GM12878 (cell line): ENCODE results near the gene MCUB. TPM values are rescaled to one million over a fixed set of nuclear protein-coding genes. Genes with fewer than 3 reads are reported as not detected.

Source experiments
- ATAC-seq: fragments of 200-7000 bp; cut with Tn5 transposase; 3 replicates; pipeline ENCODE4 v1.9.1; 2020; ENCODE audit warnings: mild to moderate bottlenecking, moderate library complexity
- BruUV-seq: library from RNA; stranded (reverse); fragments of 400-500 nt; replicated peaks from 2 replicates; lab custom pipeline; 2021; lab: Mats Ljungman, UMichigan
- CTCF ChIA-PET: fragments of 300-600 bp; sonication (Branson Sonifier 250); formaldehyde crosslinking; extraction: SDS; loops from one replicate; lab custom pipeline; 2021; ENCODE audit warnings: inconsistent platforms; lab: Yijun Ruan, JAX
- POLR2A ChIA-PET: fragments of 350-600 bp; formaldehyde crosslinking; extraction: SDS; loops from one replicate; lab custom pipeline; 2021; ENCODE audit warnings: inconsistent platforms; lab: Charles Lee
- RAD21 ChIA-PET: fragments of 300-600 bp; sonication (Branson Sonifier 250); formaldehyde crosslinking; loops from one replicate; lab custom pipeline; 2023; ENCODE audit warnings: antibody characterized with exemption; ENCODE audit not compliant: unreplicated experiment; lab: Charles Lee
- SMC1A ChIA-PET: fragments of 300-600 bp; sonication (Branson Sonifier 250); formaldehyde crosslinking; loops from one replicate; lab custom pipeline; 2023; ENCODE audit not compliant: unreplicated experiment, uncharacterized antibody; lab: Charles Lee
- DNase-seq: peaks from one replicate; pipeline ENCODE4 v3.0.0-alpha.2; 2011; ENCODE audit warnings: low read depth, low spot score
- FAIRE-seq: peaks from 3 replicates; lab custom pipeline; 2011; peaks lifted over from hg19 to GRCh38; lab: Jason Lieb, UNC
- H2AFZ ChIP-seq: 2 replicates; pipeline ENCODE4 v1.6.0; 2011; ENCODE audit warnings: low read depth, low read length, control low read depth; ENCODE audit not compliant: control insufficient read depth
- H3K27ac ChIP-seq: 2 replicates; pipeline ENCODE4 v1.5.1; 2011; ENCODE audit warnings: control low read depth; ENCODE audit not compliant: control insufficient read depth, insufficient read depth
- H3K27me3 ChIP-seq, 2 experiments: replicated peaks in 1 of 2; 2 replicates each; pipeline versions ENCODE4 v1.6.0 to v1.6.1; 2011; ENCODE audit warnings: low read length in 1 of 2; ENCODE audit not compliant: control insufficient read depth in 2 of 2, insufficient read depth in 2 of 2
- H3K36me3 ChIP-seq, 2 experiments: 2 replicates each; pipeline ENCODE4 v1.5.1; 2011; ENCODE audit warnings: low read length in 1 of 2; ENCODE audit not compliant: control insufficient read depth in 2 of 2, insufficient read depth in 2 of 2
- H3K4me1 ChIP-seq: 2 replicates; pipeline ENCODE4 v1.6.1; 2011; ENCODE audit warnings: mild to moderate bottlenecking, low read length, moderate library complexity, mixed read lengths; ENCODE audit not compliant: control insufficient read depth, insufficient read depth
- H3K4me2 ChIP-seq: 2 replicates; pipeline ENCODE4 v1.6.0; 2011; ENCODE audit warnings: control low read depth; ENCODE audit not compliant: control insufficient read depth, insufficient read depth
- H3K4me3 ChIP-seq: fragments of 200-600 bp; sonication (generic); 2 replicates; pipeline ENCODE4 v1.5.1; 2016
- H3K79me2 ChIP-seq: 2 replicates; pipeline ENCODE4 v1.6.0; 2011; ENCODE audit warnings: low read length; ENCODE audit not compliant: control insufficient read depth, insufficient read depth
- H3K9ac ChIP-seq: 2 replicates; pipeline ENCODE4 v1.8.0; 2011; ENCODE audit warnings: low read length, control low read depth, mixed read lengths; ENCODE audit not compliant: control insufficient read depth, insufficient read depth
- H3K9me3 ChIP-seq: replicated peaks from 3 replicates; pipeline ENCODE4 v1.5.1; 2011; ENCODE audit warnings: mild to moderate bottlenecking, low read length; ENCODE audit not compliant: control insufficient read depth, insufficient read depth
- H4K20me1 ChIP-seq: 2 replicates; pipeline ENCODE4 v1.6.0; 2011; ENCODE audit not compliant: control insufficient read depth, insufficient read depth
- CHD1 ChIP-seq: IDR thresholded peaks from 2 replicates; pipeline ENCODE4 v1.6.1; 2012; ENCODE audit warnings: low read depth, low read length, improper control_type of control experiment
- EGR1 ChIP-seq, 2 experiments: IDR thresholded peaks; 1 replicate in 1 of 2; 2 replicates in 1 of 2; pipeline ENCODE4 v1.6.1; 2011 to 2012; ENCODE audit warnings: low read depth in 2 of 2, low read length in 2 of 2, borderline replicate concordance in 1 of 2, mild to moderate bottlenecking in 1 of 2, moderate library complexity in 1 of 2
- FOXK2 ChIP-seq: fragments of 450-650 bp; IDR thresholded peaks from 2 replicates; pipeline ENCODE4 v1.6.1; 2017; ENCODE audit warnings: mild to moderate bottlenecking, moderate library complexity
- KAT2A ChIP-seq: conservative IDR thresholded peaks from 2 replicates; pipeline ENCODE4 v1.6.1; 2011; ENCODE audit warnings: low read depth, low read length; ENCODE audit not compliant: control insufficient read depth
- KDM1A ChIP-seq: fragments of 200-600 bp; sonication (generic); IDR thresholded peaks from 2 replicates; pipeline ENCODE4 v1.6.1; 2016; ENCODE audit warnings: borderline replicate concordance
- MAX ChIP-seq: IDR thresholded peaks from 2 replicates; pipeline ENCODE4 v1.6.1; 2012; ENCODE audit warnings: low read depth, low read length, improper control_type of control experiment
- MYB ChIP-seq: fragments of 150-350 bp; IDR thresholded peaks from 2 replicates; pipeline ENCODE4 v1.6.1; 2014; ENCODE audit warnings: mild to moderate bottlenecking, low read depth, low read length, borderline replicate concordance
- NR2C2 ChIP-seq: IDR thresholded peaks from 2 replicates; pipeline ENCODE4 v1.6.1; 2011; ENCODE audit warnings: borderline replicate concordance, low read depth; ENCODE audit not compliant: control insufficient read depth, insufficient read length
- USF2 ChIP-seq: IDR thresholded peaks from 2 replicates; pipeline ENCODE4 v1.6.1; 2011; ENCODE audit warnings: low read depth, low read length, improper control_type of control experiment, borderline replicate concordance
- ZNF274 ChIP-seq: IDR thresholded peaks from one replicate; pipeline ENCODE4 v1.8.0; 2011; ENCODE audit not compliant: insufficient read length, insufficient read depth
- ZNF384 ChIP-seq: IDR thresholded peaks from 2 replicates; pipeline ENCODE4 v1.6.1; 2012; ENCODE audit warnings: low read depth, mild to moderate bottlenecking, low read length, improper control_type of control experiment, borderline replicate concordance
- WGBS: methylation state at CpG from one replicate; pipeline ENCODE4 v1.1.6; 2016; ENCODE audit warnings: low lambda C conversion rate; ENCODE audit not compliant: insufficient replicate concordance, insufficient coverage; ENCODE audit errors: missing lambda C conversion rate; 5-methylcytosine and 5-hydroxymethylcytosine counted together
- in situ Hi-C: fragments of 300-500 bp; cut with MboI; formaldehyde crosslinking; loops from 9 replicates; pipeline ENCODE4 v1.14.3; 2018; ENCODE audit warnings: mixed read lengths
- intact Hi-C: fragments of 100-400 bp; cut with micrococcal nuclease; formaldehyde crosslinking; loops from one replicate; pipeline ENCODE4 v1.14.2; 2022; ENCODE audit not compliant: unreplicated experiment
- polyA plus RNA-seq, 11 experiments: library from polyadenylated mRNA; depleted of rRNA in 4 of 11; unstranded in 6 of 11; stranded (reverse) in 5 of 11; fragments of >200 nt; fragmentation: Nextera tagmentation in 4 of 11; fragmentation: Illumina TruSeq in 1 of 11; extraction: Ambion mirVana in 4 of 11; extraction: Trizol in 1 of 11; gene quantifications; 1 replicate in 1 of 11; 2 replicates in 10 of 11; pipeline versions ENCODE4 v1.2.1 to v1.2.3, GENCODE V29; 2011 to 2016; ENCODE audit warnings: inconsistent platforms in 2 of 11, missing spikeins in 2 of 11, low read depth in 1 of 11
- total RNA-seq, 4 experiments: library from RNA; depleted of rRNA in 3 of 4; stranded (reverse); fragments of >200 nt in 3 of 4; fragmentation: Illumina TruSeq in 1 of 4; extraction: Trizol in 1 of 4; gene quantifications; 2 replicates each; pipeline versions ENCODE4 v1.2.1 to v1.2.3, GENCODE V29; 2013 to 2021

The MCUB gene
- total and polyA plus RNA-seq, 10 of the 15 experiments (the other 5 are each of a cell fraction or from before 2014, with no cell fraction given): 4.7 to 63.7 (median 39.4) TPM

GRCh38 chr4:109553130-109553529 is 6.9 kb upstream of the MCUB start:
- ATAC-seq: no peak
- FAIRE-seq: no peak
- in situ Hi-C loops: no loop called here
- Histone ChIP-seq H3K4me2 (no peak overlapping the region), H3K9ac (no peak overlapping the region), H2AFZ (no peak overlapping the region), H4K20me1 (no peaks in the 10 kb centered on the region), H3K27me3 (no peaks in the 10 kb centered on the region), H3K9me3 (no peaks in the 10 kb centered on the region; the same call in 2 of the 3 replicates), H3K4me3 (no peak overlapping the region), H3K27ac (no peak overlapping the region), H3K36me3 (no peaks in the 10 kb centered on the region), H3K79me2 (no peaks in the 10 kb centered on the region), H3K4me1 (no peaks in the 10 kb centered on the region)
- intact Hi-C loops: no loop called here
- no peak for TF ChIP-seq EGR1 (IDR thresholded peaks at IDR 0.05; ENCODE audit: borderline replicate concordance in 1 of 2, low read depth in 2 of 2, low read length in 2 of 2)
- TF ChIP-seq KDM1A: no peak
- no peak for TF ChIP-seq FOXK2
- TF ChIP-seq ZNF274: no peak
- no peak for TF ChIP-seq MAX
- no peak for TF ChIP-seq USF2
- TF ChIP-seq KAT2A: no peak
- TF ChIP-seq NR2C2: no peak
- TF ChIP-seq ZNF384: no peak
- no peak for TF ChIP-seq CHD1
- no peak for TF ChIP-seq MYB
- WGBS: 97% methylated on average over 2 of the region's 2 CpGs
- ChIA-PET CTCF (no interaction called here), POLR2A (no interaction called here), SMC1A (no interaction called here), RAD21 (no interaction called here)
- BruUV-seq: no TSS peak
- DNase-seq: no peak
